A549 (cell line): ENCODE results near the gene CD300E. TPM values are rescaled to one million over a fixed set of nuclear protein-coding genes. Genes with fewer than 3 reads are reported as not detected.

Source experiments
- ATAC-seq, 2 experiments: fragments of 200-7000 bp in 1 of 2; fragments of >200 bp in 1 of 2; cut with Nextera tagmentation in 1 of 2; cut with Tn5 transposase in 1 of 2; 3 replicates each; pipeline versions ENCODE4 v1.8.0 to v1.9.1; 2018 to 2020; ENCODE audit warnings: mild to moderate bottlenecking in 1 of 2, moderate library complexity in 1 of 2
- CTCF ChIA-PET: fragments of 300-600 bp; sonication (Branson Sonifier 250); formaldehyde crosslinking; extraction: SDS; loops from one replicate; lab custom pipeline; 2021; ENCODE audit warnings: antibody characterized with exemption, inconsistent platforms; lab: Yijun Ruan, JAX
- POLR2A ChIA-PET: fragments of 350-600 bp; formaldehyde crosslinking; extraction: SDS; loops from one replicate; lab custom pipeline; 2021; ENCODE audit warnings: antibody characterized with exemption, inconsistent platforms; lab: Yijun Ruan, JAX
- DNase-seq, 2 experiments: peaks; one replicate each; pipeline versions ENCODE4 v3.0.0 to v3.0.0-alpha.2; 2011 to 2016; ENCODE audit warnings: low read depth in 1 of 2, low spot score in 1 of 2
- FAIRE-seq: peaks from 2 replicates; lab custom pipeline; 2011; peaks lifted over from hg19 to GRCh38; lab: Jason Lieb, UNC
- H3K27ac ChIP-seq, 2 experiments: fragments of >200 bp; sonication (Bioruptor Twin); formaldehyde crosslinking; 3 replicates each; pipeline ENCODE4 v1.5.1; 2016 to 2017
- H3K4me1 ChIP-seq: fragments of >200 bp; sonication (Bioruptor Twin); formaldehyde crosslinking; 3 replicates; pipeline ENCODE4 v1.6.1; 2016
- H3K4me2 ChIP-seq: fragments of >200 bp; sonication (Bioruptor Twin); formaldehyde crosslinking; 3 replicates; pipeline ENCODE4 v1.6.1; 2016
- H3K4me3 ChIP-seq: fragments of >200 bp; sonication (Bioruptor Twin); formaldehyde crosslinking; 3 replicates; pipeline ENCODE4 v1.5.1; 2016
- H3K9me3 ChIP-seq: fragments of >200 bp; sonication (Bioruptor Twin); formaldehyde crosslinking; 3 replicates; pipeline ENCODE4 v1.6.1; 2016
- BHLHE40 ChIP-seq: IDR thresholded peaks from 2 replicates; pipeline ENCODE4 v1.6.1; 2012; ENCODE audit warnings: low read depth, low read length, inconsistent platforms
- CHD2 ChIP-seq: fragments of 150-350 bp; IDR thresholded peaks from 2 replicates; pipeline ENCODE4 v1.6.1; 2014; ENCODE audit warnings: low read length; ENCODE audit not compliant: partially characterized antibody
- CHD4 ChIP-seq: fragments of 200-600 bp; sonication (generic); IDR thresholded peaks from 2 replicates; pipeline ENCODE4 v1.6.1; 2016; ENCODE audit warnings: antibody characterized with exemption, mild to moderate bottlenecking, borderline replicate concordance
- CTCF ChIP-seq: fragments of >200 bp; sonication (Bioruptor Twin); formaldehyde crosslinking; IDR thresholded peaks from 3 replicates; pipeline ENCODE4 v1.5.1; 2016
- EP300 ChIP-seq, 2 experiments: fragments of >200 bp; sonication (Bioruptor Twin); formaldehyde crosslinking; IDR thresholded peaks; 2 replicates in 1 of 2; 3 replicates in 1 of 2; pipeline ENCODE4 v1.6.1; 2016 to 2017
- ESRRA ChIP-seq: fragments of 150-350 bp; IDR thresholded peaks from 2 replicates; pipeline ENCODE4 v1.6.1; 2014; ENCODE audit warnings: mild to moderate bottlenecking, low read length, borderline replicate concordance
- HEYL ChIP-seq: fragments of 250-450 bp; sonication (Bioruptor Pico); IDR thresholded peaks from 2 replicates; pipeline ENCODE4 v1.8.0; 2021; ENCODE audit warnings: mild to moderate bottlenecking, moderate library complexity
- HOXB13 ChIP-seq: fragments of 250-450 bp; sonication (Bioruptor Pico); IDR thresholded peaks from 2 replicates; pipeline ENCODE4 v1.5.0; 2020; ENCODE audit warnings: low read depth, mild to moderate bottlenecking, moderate library complexity
- JUNB ChIP-seq: fragments of >200 bp; sonication (Bioruptor Twin); formaldehyde crosslinking; IDR thresholded peaks from 2 replicates; pipeline ENCODE4 v1.6.1; 2016
- MAFK ChIP-seq: fragments of 450-650 bp; IDR thresholded peaks from 2 replicates; pipeline ENCODE4 v1.6.1; 2014; ENCODE audit not compliant: partially characterized antibody
- MYC ChIP-seq: IDR thresholded peaks from 2 replicates; pipeline ENCODE4 v1.6.1; 2012; ENCODE audit warnings: mild to moderate bottlenecking, inconsistent platforms, low read length, improper control_type of control experiment, borderline replicate concordance
- NFE2L2 ChIP-seq: fragments of 150-350 bp; conservative IDR thresholded peaks from 2 replicates; pipeline ENCODE4 v1.6.1; 2014; ENCODE audit warnings: low read length
- NR3C1 ChIP-seq: fragments of >200 bp; sonication (Bioruptor Twin); formaldehyde crosslinking; IDR thresholded peaks from 3 replicates; pipeline ENCODE4 v1.6.1; 2017
- PHF8 ChIP-seq: fragments of 200-600 bp; sonication (generic); IDR thresholded peaks from 2 replicates; pipeline ENCODE4 v1.6.1; 2016; ENCODE audit warnings: low read depth, mild to moderate bottlenecking, antibody characterized with exemption, moderate library complexity, borderline replicate concordance
- POLR2AphosphoS2 ChIP-seq: conservative IDR thresholded peaks from 2 replicates; pipeline ENCODE4 v1.6.1; 2012; ENCODE audit warnings: low read length, improper control_type of control experiment, inconsistent platforms
- RAD21 ChIP-seq, 2 experiments: fragments of >200 bp in 1 of 2; sonication (Bioruptor Twin) in 1 of 2; formaldehyde crosslinking in 1 of 2; IDR thresholded peaks in 1 of 2; conservative IDR thresholded peaks in 1 of 2; 2 replicates in 1 of 2; 3 replicates in 1 of 2; pipeline ENCODE4 v1.6.1; 2012 to 2018; ENCODE audit warnings: inconsistent platforms in 1 of 2
- RARB ChIP-seq: fragments of 250-450 bp; sonication (Bioruptor Pico); IDR thresholded peaks from 2 replicates; pipeline ENCODE4 v1.8.0; 2021; ENCODE audit warnings: mild to moderate bottlenecking, moderate library complexity
- RFX5 ChIP-seq: fragments of 450-650 bp; IDR thresholded peaks from 2 replicates; pipeline ENCODE4 v1.7.1; 2014; ENCODE audit warnings: antibody characterized with exemption, mild to moderate bottlenecking, moderate library complexity
- TFCP2L1 ChIP-seq: fragments of 250-450 bp; sonication (Bioruptor Pico); IDR thresholded peaks from 2 replicates; pipeline ENCODE4 v1.5.0; 2021; ENCODE audit warnings: mild to moderate bottlenecking
- TP53 ChIP-seq: fragments of 250-450 bp; sonication (Bioruptor Pico); IDR thresholded peaks from 2 replicates; pipeline ENCODE4 v1.5.0; 2021; ENCODE audit warnings: mild to moderate bottlenecking, moderate library complexity
- USF2 ChIP-seq: fragments of 450-650 bp; IDR thresholded peaks from 2 replicates; pipeline ENCODE4 v1.6.1; 2014; ENCODE audit warnings: antibody characterized with exemption
- ZFP36 ChIP-seq: fragments of 450-650 bp; IDR thresholded peaks from 2 replicates; pipeline ENCODE4 v1.6.1; 2014; ENCODE audit warnings: borderline replicate concordance; ENCODE audit not compliant: partially characterized antibody
- ZNF302 ChIP-seq: fragments of 250-450 bp; sonication (Bioruptor Pico); IDR thresholded peaks from 2 replicates; pipeline ENCODE4 v1.9.0; 2021; ENCODE audit warnings: inconsistent platforms, mild to moderate bottlenecking, moderate library complexity
- WGBS: methylation state at CpG from one replicate; pipeline ENCODE4 v1.1.6; 2017; ENCODE audit errors: missing lambda C conversion rate; 5-methylcytosine and 5-hydroxymethylcytosine counted together
- polyA plus RNA-seq, 4 experiments: library from polyadenylated mRNA; depleted of rRNA in 3 of 4; stranded (reverse); fragments of >200 nt; fragmentation: RNase III in 1 of 4; extraction: RNeasy Plus Mini Kit Qiagen cat#74134 plus additional on column Dnase treatment in 1 of 4; gene quantifications; 2 replicates in 3 of 4; 3 replicates in 1 of 4; pipeline ENCODE4 v1.2.3, GENCODE V29; 2011 to 2017

CD300E gene
- polyA plus RNA-seq, 2 of the 4 experiments (the other 2 are of a cell fraction), result not detected

- no peak for ATAC-seq
- CTCF ChIA-PET, result interaction anchor here (1.0 to 1.9 kb wide), 7 partner anchors 8 to 66 kb away, joined by 3 to 10 read pairs (median 4); no protein-coding TSS in a partner anchor
- Histone ChIP-seq H3K27ac (no peak overlapping the region), H3K9me3 (0 out of 3 replicates have a peak, but pooled peaks cover 2% of the 10 kb centered on the region), H3K4me3 (no peak overlapping the region), H3K4me2 (no peak overlapping the region), H3K4me1 (no peaks in the 10 kb centered on the region)
- FAIRE-seq, result no peak
- TF ChIP-seq EP300 (IDR thresholded peaks at IDR 0.05) (no peak), RFX5 (no peak), NR3C1 (no peak), CTCF (no peak), TFCP2L1 (no peak), MYC (no peak), CHD2 (no peak)
- 37% methylated on average over 2 of the region's 2 CpGs for WGBS
- DNase-seq, result no peak
- POLR2A ChIA-PET, result no interaction called here
These were observed 4.4 kb downstream of the CD300E start for GRCh38 chr17:74619077-74619673.

- POLR2A ChIA-PET, result no interaction called here
- ATAC-seq (no peak; a peak in 1 of 6 replicates), DNase-seq (no peak), FAIRE-seq (no peak)
- TF ChIP-seq CHD4 (no peak), NFE2L2 (no peak), RFX5 (no peak), RAD21 (conservative IDR thresholded peaks at IDR 0.05 in 1 of 2, IDR thresholded peaks at IDR 0.05 in 1 of 2) (no peak), BHLHE40 (no peak), HEYL (CRISPR knock-in tag) (no peak), POLR2AphosphoS2 (no peak), EP300 (IDR thresholded peaks at IDR 0.05) (no peak), RARB (CRISPR knock-in tag) (no peak), USF2 (no peak), NR3C1 (no peak), TP53 (CRISPR knock-in tag) (no peak), ESRRA (no peak), JUNB (no peak), ZFP36 (no peak), ZNF302 (CRISPR knock-in tag) (no peak), PHF8 (no peak), MAFK (no peak), HOXB13 (CRISPR knock-in tag) (no peak)
- Histone ChIP-seq H3K4me2 (no peak overlapping the region), H3K4me1 (no peaks in the 10 kb centered on the region), H3K4me3 (no peak overlapping the region), H3K27ac (no peak overlapping the region), H3K9me3 (0 out of 3 replicates have a peak, but pooled peaks cover under 1% of the 10 kb centered on the region)
- WGBS, result 21% methylated on average over 3 of the region's 3 CpGs
- CTCF ChIA-PET, result interaction anchor here (0.6 to 4.5 kb wide), 10 partner anchors 9 to 213 kb away, joined by 3 to 25 read pairs (median 4); partner anchors contain the start of gene CD300H
These were observed 5.1 kb downstream of the CD300E start for GRCh38 chr17:74618451-74618850.
